ENCODE measurements around the gene CENPF.
A peak's percentile ranks its signal among the peaks of the same experiment; 100 is the strongest.

CENPF gene

GRCh38 chr1:214637125-214637524 lies 34.1 kb downstream of the CENPF start:
- Histone ChIP-seq H3K4me1 (ENCODE audit: control insufficient read depth, low read length) (no peaks in the 10 kb centered on the region), H3K4me3 (ENCODE audit: low read length) (no peak overlapping the region), H4K20me1 (ENCODE audit: control insufficient read depth, insufficient read depth, low read depth, low read length) (no peaks in the 10 kb centered on the region; the same call in 1 of the 2 replicates), H3K27me3 (ENCODE audit: control insufficient read depth, low read length) (no peaks in the 10 kb centered on the region), H3K27ac (ENCODE audit: low read depth, low read length) (no peak overlapping the region), H3K79me2 (ENCODE audit: control insufficient read depth, low read length) (no peaks in the 10 kb centered on the region; the same call in 1 of the 2 replicates), H3K36me3 (ENCODE audit: control insufficient read depth, low read length) (peaks cover 100% of the 10 kb centered on the region), H3K9me2 (replicated peaks; ENCODE audit: control insufficient read depth, low read length) (no peaks in the 10 kb centered on the region), H3K4me2 (ENCODE audit: low read length) (no peak overlapping the region), H3F3A (ENCODE audit: control insufficient read depth, insufficient read depth) (no peaks in the 10 kb centered on the region), H3K9me3 (ENCODE audit: control insufficient read depth, insufficient read depth, low read length) (no peaks in the 10 kb centered on the region)
- no peak for TF ChIP-seq CTCF (IDR thresholded peaks at IDR 0.05; ENCODE audit: low read depth, low read length, poor library complexity, severe bottlenecking)
- no peak for TF ChIP-seq EZH2phosphoT487 (IDR thresholded peaks at IDR 0.05; ENCODE audit: borderline replicate concordance, low read length)

DNA sequence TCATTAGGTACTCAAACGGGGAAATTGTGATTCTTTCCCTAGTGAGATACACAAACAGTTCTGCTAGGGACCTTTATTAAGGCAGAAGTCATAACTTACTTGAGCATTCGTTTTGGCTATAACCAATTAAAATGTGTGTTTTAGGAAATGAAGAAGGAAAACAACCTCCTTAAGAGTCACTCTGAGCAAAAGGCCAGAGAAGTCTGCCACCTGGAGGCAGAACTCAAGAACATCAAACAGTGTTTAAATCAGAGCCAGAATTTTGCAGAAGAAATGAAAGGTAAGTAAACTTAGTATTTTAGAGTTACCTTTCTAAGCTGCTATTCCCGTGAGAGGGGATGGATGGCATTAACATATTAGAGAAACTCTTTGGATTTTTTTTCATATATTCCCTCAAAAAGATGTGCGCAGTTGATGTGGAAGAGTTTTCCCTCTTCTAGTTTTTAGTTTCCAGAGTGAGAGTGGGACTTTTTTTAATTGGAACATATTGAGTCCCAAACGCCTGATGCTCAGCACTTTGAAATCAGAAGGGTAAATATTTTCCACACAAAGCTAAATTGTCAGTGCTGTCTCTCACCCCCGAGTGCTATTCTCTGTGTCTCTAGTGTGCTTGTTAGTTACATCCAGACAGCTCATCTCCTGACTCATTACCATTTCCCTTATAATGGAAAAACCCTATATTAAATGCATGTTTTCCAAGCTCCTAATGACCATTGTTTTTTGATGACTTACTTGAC lies 34.9 kb downstream of the CENPF start:
- peak; percentile 74 for TF ChIP-seq CTCF (IDR thresholded peaks at IDR 0.05; ENCODE audit: low read depth, low read length, poor library complexity, severe bottlenecking)
- no peak for TF ChIP-seq EZH2phosphoT487 (IDR thresholded peaks at IDR 0.05; ENCODE audit: borderline replicate concordance, low read length)
- Histone ChIP-seq H3K27ac (ENCODE audit: low read depth, low read length) (no peak overlapping the region), H3F3A (ENCODE audit: control insufficient read depth, insufficient read depth) (no peaks in the 10 kb centered on the region), H4K20me1 (ENCODE audit: control insufficient read depth, insufficient read depth, low read depth, low read length) (no peaks in the 10 kb centered on the region; the same call in 1 of the 2 replicates), H3K27me3 (ENCODE audit: control insufficient read depth, low read length) (no peaks in the 10 kb centered on the region), H3K4me1 (ENCODE audit: control insufficient read depth, low read length) (no peaks in the 10 kb centered on the region), H3K4me2 (ENCODE audit: low read length) (no peak overlapping the region), H3K79me2 (ENCODE audit: control insufficient read depth, low read length) (no peaks in the 10 kb centered on the region; the same call in 1 of the 2 replicates), H3K4me3 (ENCODE audit: low read length) (no peak overlapping the region), H3K36me3 (ENCODE audit: control insufficient read depth, low read length) (peaks cover 100% of the 10 kb centered on the region), H3K9me2 (replicated peaks; ENCODE audit: control insufficient read depth, low read length) (no peaks in the 10 kb centered on the region), H3K9me3 (ENCODE audit: control insufficient read depth, insufficient read depth, low read length) (no peaks in the 10 kb centered on the region)

- Histone ChIP-seq H3K9me3 (ENCODE audit: control insufficient read depth, insufficient read depth, low read length) (no peaks in the 10 kb centered on the region), H3K9me2 (replicated peaks; ENCODE audit: control insufficient read depth, low read length) (no peaks in the 10 kb centered on the region), H3K36me3 (ENCODE audit: control insufficient read depth, low read length) (peaks cover 100% of the 10 kb centered on the region), H4K20me1 (ENCODE audit: control insufficient read depth, insufficient read depth, low read depth, low read length) (no peaks in the 10 kb centered on the region; the same call in 1 of the 2 replicates), H3K79me2 (ENCODE audit: control insufficient read depth, low read length) (no peaks in the 10 kb centered on the region; the same call in 1 of the 2 replicates), H3K27ac (ENCODE audit: low read depth, low read length) (no peak overlapping the region), H3F3A (ENCODE audit: control insufficient read depth, insufficient read depth) (no peaks in the 10 kb centered on the region), H3K4me2 (ENCODE audit: low read length) (no peak overlapping the region), H3K4me1 (ENCODE audit: control insufficient read depth, low read length) (no peaks in the 10 kb centered on the region), H3K4me3 (ENCODE audit: low read length) (no peak overlapping the region), H3K27me3 (ENCODE audit: control insufficient read depth, low read length) (no peaks in the 10 kb centered on the region)
- no peak for TF ChIP-seq EZH2phosphoT487 (IDR thresholded peaks at IDR 0.05; ENCODE audit: borderline replicate concordance, low read length)
- TF ChIP-seq CTCF (IDR thresholded peaks at IDR 0.05; ENCODE audit: low read depth, low read length, poor library complexity, severe bottlenecking), result no peak
Measured at GRCh38 chr1:214638459-214638807, 35.4 kb downstream of the CENPF start.
